Measurements from ENCODE around the gene GPR45.

GRCh38 chr2:105287692-105288091 is 46.1 kb downstream of the GPR45 start:
- TF ChIP-seq CTCF (IDR thresholded peaks at IDR 0.05) (no peak), POLR2A (IDR thresholded peaks at IDR 0.05) (no peak)
